K562 (cell line): ENCODE measurements around the gene TGM3. TPM values are rescaled to one million over a fixed set of nuclear protein-coding genes. Genes with fewer than 3 reads are reported as not detected.

Source experiments
- ADNP ChIP-seq: fragments of 200-800 bp; sonication (Bioruptor generic); IDR thresholded peaks from 2 replicates; pipeline ENCODE4 v1.6.1; 2016; ENCODE audit warnings: missing genetic modification characterization, missing compliant biosample characterization
- CCAR2 ChIP-seq: fragments of 200-400 bp; formaldehyde crosslinking; IDR thresholded peaks from 2 replicates; pipeline ENCODE4 v1.6.1; 2017; ENCODE audit warnings: mild to moderate bottlenecking, low read depth, low read length
- MAZ ChIP-seq, 2 experiments: fragments of 450-650 bp in 1 of 2; sonication (generic) in 1 of 2; formaldehyde crosslinking; IDR thresholded peaks in 1 of 2; conservative IDR thresholded peaks in 1 of 2; 2 replicates each; pipeline versions ENCODE4 v1.4.0 to v1.5.0; 2020; ENCODE audit warnings: mild to moderate bottlenecking in 1 of 2, missing genetic modification reagents in 1 of 2
- MTA1 ChIP-seq: fragments of 450-650 bp; IDR thresholded peaks from 2 replicates; pipeline ENCODE4 v1.6.1; 2017; ENCODE audit warnings: borderline replicate concordance
- SMARCA4 ChIP-seq: fragments of 450-650 bp; IDR thresholded peaks from 2 replicates; pipeline ENCODE4 v1.6.1; 2016
- SREBF2 ChIP-seq: sonication (generic); formaldehyde crosslinking; IDR thresholded peaks from 2 replicates; pipeline ENCODE4 v1.4.0; 2020; ENCODE audit warnings: mild to moderate bottlenecking, missing genetic modification reagents
- ZBTB8A ChIP-seq: fragments of 450-650 bp; IDR thresholded peaks from 2 replicates; pipeline ENCODE4 v1.6.1; 2018; ENCODE audit warnings: mild to moderate bottlenecking, moderate library complexity; ENCODE audit not compliant: partially characterized antibody
- ZNF699 ChIP-seq: fragments of 250-450 bp; sonication (Bioruptor Pico); IDR thresholded peaks from 2 replicates; pipeline ENCODE4 v1.8.0; 2021; ENCODE audit warnings: mild to moderate bottlenecking, moderate library complexity; ENCODE audit not compliant: insufficient replicate concordance
- polyA plus RNA-seq, 8 experiments: library from polyadenylated mRNA; depleted of rRNA in 4 of 8; stranded (reverse) in 5 of 8; unstranded in 3 of 8; fragments of >200 nt; fragmentation: Nextera tagmentation in 2 of 8; fragmentation: Illumina TruSeq in 1 of 8; extraction: Ambion mirVana in 2 of 8; extraction: Trizol in 1 of 8; gene quantifications; 2 replicates each; pipeline versions ENCODE4 v1.2.1 to v1.2.3, GENCODE V29; 2011 to 2014; ENCODE audit warnings: inconsistent platforms in 1 of 8, missing spikeins in 1 of 8
- total RNA-seq, 7 experiments: library from RNA; depleted of rRNA in 6 of 7; stranded (reverse); fragments of >200 nt in 6 of 7; fragmentation: Illumina TruSeq in 2 of 7; extraction: Trizol in 2 of 7; gene quantifications; 2 replicates each; pipeline versions ENCODE4 v1.2.1 to v1.2.3, GENCODE V29; 2011 to 2021; ENCODE audit warnings: low replicate concordance in 1 of 7
- TF ChIP-seq, protein P1 (sequence below): sonication (generic); formaldehyde crosslinking; IDR thresholded peaks from 2 replicates; pipeline ENCODE4 v1.8.0; 2023; ENCODE audit warnings: missing genetic modification reagents, mild to moderate bottlenecking, borderline replicate concordance

The TGM3 gene
- total and polyA plus RNA-seq, 9 of the 15 experiments (the other 6 are each of a cell fraction or from before 2014, with no cell fraction given), result not detected

DNA sequence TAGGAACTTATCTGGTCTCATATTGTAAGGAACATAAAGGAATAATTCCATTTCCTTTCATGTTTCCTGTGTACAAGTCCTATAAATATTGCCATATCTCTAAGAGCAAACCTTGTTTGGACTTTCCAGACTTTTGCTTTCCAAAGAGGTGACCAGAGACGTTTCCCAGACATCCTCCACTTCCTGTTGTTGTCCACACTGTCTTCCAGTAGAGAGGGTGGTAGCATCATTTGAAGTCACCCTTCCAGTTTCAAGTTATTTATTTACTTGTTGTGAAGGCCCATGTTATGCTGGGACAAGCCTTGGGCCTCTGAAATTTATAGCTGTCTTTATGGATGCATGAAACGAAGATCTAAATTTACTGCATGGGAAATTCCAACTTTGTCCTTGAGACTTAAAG, 10.6 kb upstream of the TGM3 start (continued):
- TF ChIP-seq, protein P1, sequence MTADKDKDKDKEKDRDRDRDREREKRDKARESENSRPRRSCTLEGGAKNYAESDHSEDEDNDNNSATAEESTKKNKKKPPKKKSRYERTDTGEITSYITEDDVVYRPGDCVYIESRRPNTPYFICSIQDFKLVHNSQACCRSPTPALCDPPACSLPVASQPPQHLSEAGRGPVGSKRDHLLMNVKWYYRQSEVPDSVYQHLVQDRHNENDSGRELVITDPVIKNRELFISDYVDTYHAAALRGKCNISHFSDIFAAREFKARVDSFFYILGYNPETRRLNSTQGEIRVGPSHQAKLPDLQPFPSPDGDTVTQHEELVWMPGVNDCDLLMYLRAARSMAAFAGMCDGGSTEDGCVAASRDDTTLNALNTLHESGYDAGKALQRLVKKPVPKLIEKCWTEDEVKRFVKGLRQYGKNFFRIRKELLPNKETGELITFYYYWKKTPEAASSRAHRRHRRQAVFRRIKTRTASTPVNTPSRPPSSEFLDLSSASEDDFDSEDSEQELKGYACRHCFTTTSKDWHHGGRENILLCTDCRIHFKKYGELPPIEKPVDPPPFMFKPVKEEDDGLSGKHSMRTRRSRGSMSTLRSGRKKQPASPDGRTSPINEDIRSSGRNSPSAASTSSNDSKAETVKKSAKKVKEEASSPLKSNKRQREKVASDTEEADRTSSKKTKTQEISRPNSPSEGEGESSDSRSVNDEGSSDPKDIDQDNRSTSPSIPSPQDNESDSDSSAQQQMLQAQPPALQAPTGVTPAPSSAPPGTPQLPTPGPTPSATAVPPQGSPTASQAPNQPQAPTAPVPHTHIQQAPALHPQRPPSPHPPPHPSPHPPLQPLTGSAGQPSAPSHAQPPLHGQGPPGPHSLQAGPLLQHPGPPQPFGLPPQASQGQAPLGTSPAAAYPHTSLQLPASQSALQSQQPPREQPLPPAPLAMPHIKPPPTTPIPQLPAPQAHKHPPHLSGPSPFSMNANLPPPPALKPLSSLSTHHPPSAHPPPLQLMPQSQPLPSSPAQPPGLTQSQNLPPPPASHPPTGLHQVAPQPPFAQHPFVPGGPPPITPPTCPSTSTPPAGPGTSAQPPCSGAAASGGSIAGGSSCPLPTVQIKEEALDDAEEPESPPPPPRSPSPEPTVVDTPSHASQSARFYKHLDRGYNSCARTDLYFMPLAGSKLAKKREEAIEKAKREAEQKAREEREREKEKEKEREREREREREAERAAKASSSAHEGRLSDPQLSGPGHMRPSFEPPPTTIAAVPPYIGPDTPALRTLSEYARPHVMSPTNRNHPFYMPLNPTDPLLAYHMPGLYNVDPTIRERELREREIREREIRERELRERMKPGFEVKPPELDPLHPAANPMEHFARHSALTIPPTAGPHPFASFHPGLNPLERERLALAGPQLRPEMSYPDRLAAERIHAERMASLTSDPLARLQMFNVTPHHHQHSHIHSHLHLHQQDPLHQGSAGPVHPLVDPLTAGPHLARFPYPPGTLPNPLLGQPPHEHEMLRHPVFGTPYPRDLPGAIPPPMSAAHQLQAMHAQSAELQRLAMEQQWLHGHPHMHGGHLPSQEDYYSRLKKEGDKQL, result no peak
- TF ChIP-seq SMARCA4 (no peak), MTA1 (no peak), ZBTB8A (no peak), ADNP (no peak), SREBF2 (CRISPR knock-in tag) (no peak), CCAR2 (no peak), MAZ (CRISPR knock-in tag; conservative IDR thresholded peaks at IDR 0.05 in 1 of 2, IDR thresholded peaks at IDR 0.05 in 1 of 2) (no peak), ZNF699 (CRISPR knock-in tag) (no peak)
